ENCODE measurements around the gene DMKN. TPM values are rescaled to one million over a fixed set of nuclear protein-coding genes. Genes with fewer than 3 reads are reported as not detected.

The DMKN gene
- total and polyA plus RNA-seq, 2 of the 4 experiments (the other 2 are of a cell fraction), result 0.36 to 2.4 TPM

- H2BK120ac ChIP-seq (ENCODE audit: low read depth, low read length), result no peak overlapping the region
- intact Hi-C loops (cut with micrococcal nuclease) (no loop called here), in situ Hi-C loops (cut with MboI; ENCODE audit: low sequenced_read_pairs) (no loop called here), dilution Hi-C loops (cut with HindIII; ENCODE audit: low sequenced_read_pairs, unreplicated experiment) (no loop called here)
- peaks cover 35% of the 10 kb centered on the region for H3K27me3 ChIP-seq (ENCODE audit: control insufficient read depth, insufficient read depth, low read length)
- 0 out of 2 replicates have a peak, but pooled peaks cover 3% of the 10 kb centered on the region for H3K9me1 ChIP-seq (ENCODE audit: insufficient read depth, low read length)
- no peak overlapping the region for H2BK20ac ChIP-seq (ENCODE audit: low read depth, low read length)
- H3K4ac ChIP-seq (ENCODE audit: low read depth, low read length), result no peak overlapping the region
- POLR2A ChIA-PET (ENCODE audit: unreplicated experiment), result no interaction called here
- no peak overlapping the region for H4K5ac ChIP-seq (ENCODE audit: low read depth, low read length)
- no peak for DNase-seq
- H4K8ac ChIP-seq (ENCODE audit: low read depth in 2 of 2, low read length in 2 of 2), result no peak overlapping the region
- no peak overlapping the region for H3K56ac ChIP-seq (ENCODE audit: extremely low read depth, insufficient read depth, low read length)
- H3K18ac ChIP-seq (ENCODE audit: low read depth, low read length), result no peak overlapping the region
- TF ChIP-seq NFE2L2 (IDR thresholded peaks at IDR 0.05; ENCODE audit: low read depth, low read length) (no peak), MAFK (IDR thresholded peaks at IDR 0.05; ENCODE audit: low read depth, low read length) (no peak), FOS (IDR thresholded peaks at IDR 0.05; ENCODE audit: low read depth, low read length) (no peak), RAD21 (IDR thresholded peaks at IDR 0.05; ENCODE audit: low read length) (no peak), MXI1 (IDR thresholded peaks at IDR 0.05; ENCODE audit: borderline replicate concordance, low read depth, low read length) (no peak), CTCF (conservative IDR thresholded peaks at IDR 0.05; ENCODE audit: low read depth, low read length) (no peak), ELK1 (IDR thresholded peaks at IDR 0.05; ENCODE audit: borderline replicate concordance, low read depth, low read length) (no peak), SMC3 (IDR thresholded peaks at IDR 0.05; ENCODE audit: low read depth, low read length) (no peak), RCOR1 (IDR thresholded peaks at IDR 0.05; ENCODE audit: insufficient replicate concordance, low read length) (no peak), CHD1 (IDR thresholded peaks at IDR 0.05; ENCODE audit: low read depth, low read length) (no peak), CEBPB (IDR thresholded peaks at IDR 0.05; ENCODE audit: low read depth, low read length) (no peak), POLR2A (IDR thresholded peaks at IDR 0.05; ENCODE audit: low read depth, low read length) (no peak)
- TF ChIP-seq, protein P1, sequence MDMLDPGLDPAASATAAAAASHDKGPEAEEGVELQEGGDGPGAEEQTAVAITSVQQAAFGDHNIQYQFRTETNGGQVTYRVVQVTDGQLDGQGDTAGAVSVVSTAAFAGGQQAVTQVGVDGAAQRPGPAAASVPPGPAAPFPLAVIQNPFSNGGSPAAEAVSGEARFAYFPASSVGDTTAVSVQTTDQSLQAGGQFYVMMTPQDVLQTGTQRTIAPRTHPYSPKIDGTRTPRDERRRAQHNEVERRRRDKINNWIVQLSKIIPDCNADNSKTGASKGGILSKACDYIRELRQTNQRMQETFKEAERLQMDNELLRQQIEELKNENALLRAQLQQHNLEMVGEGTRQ (IDR thresholded peaks at IDR 0.05; ENCODE audit: low read depth, low read length), result no peak
- no peak overlapping the region for H4K91ac ChIP-seq (ENCODE audit: insufficient read depth, low read depth, low read length)
- no peak for ATAC-seq (ENCODE audit: low read depth)
- no peak overlapping the region for H3K23ac ChIP-seq (ENCODE audit: low read depth, low read length)
- no peak overlapping the region for H3K14ac ChIP-seq (replicated peaks; ENCODE audit: low read depth, low read length)
- H3K36me3 ChIP-seq (ENCODE audit: control insufficient read depth, insufficient read depth, low read length), result no peaks in the 10 kb centered on the region
- H2AFZ ChIP-seq (replicated peaks; ENCODE audit: low read length, poor library complexity), result no peak overlapping the region
- no peak overlapping the region for H3K9ac ChIP-seq (ENCODE audit: low read depth, low read length)
- CTCF ChIA-PET, result no interaction called here
- no peaks in the 10 kb centered on the region for H4K20me1 ChIP-seq (ENCODE audit: insufficient read depth, low read length)
- no peaks in the 10 kb centered on the region for H3K79me1 ChIP-seq (ENCODE audit: low read depth in 1 of 2, low read length in 2 of 2)
- no peak overlapping the region for H3K4me3 ChIP-seq (ENCODE audit: insufficient read depth, low read depth, low read length)
- H3K4me2 ChIP-seq (ENCODE audit: low read depth, low read length), result no peak overlapping the region
- no TSS peak for BruUV-seq (replicated peaks)
- no peaks in the 10 kb centered on the region for H3K9me3 ChIP-seq (ENCODE audit: control insufficient read depth, insufficient read depth, low read length)
- H2BK5ac ChIP-seq (ENCODE audit: low read depth, low read length, poor library complexity, severe bottlenecking), result no peak overlapping the region
- 33% methylated on average over 1 of the region's 2 CpGs; no CpG with 5 or more reads in 1 of the 2 experiments for WGBS, 2 experiments (ENCODE audit: extremely low coverage in 2 of 2, insufficient read length in 1 of 2)
- H2BK15ac ChIP-seq (ENCODE audit: low read depth, low read length), result no peak overlapping the region
- no peak overlapping the region for H3K27ac ChIP-seq (ENCODE audit: insufficient read depth, low read length)
- no peaks in the 10 kb centered on the region for H3K4me1 ChIP-seq (ENCODE audit: control insufficient read depth, insufficient read depth, low read length)
- no peak overlapping the region for H2AK5ac ChIP-seq (ENCODE audit: low read depth, low read length)
- H2AK9ac ChIP-seq (replicated peaks; ENCODE audit: low read depth, low read length, poor library complexity), result no peak overlapping the region
These were observed 49.3 kb upstream of the DMKN start for GRCh38 chr19:35562776-35563175.

Data from IMR-90 (cell line).